A172 (cell line): ENCODE data around the gene PAXIP1. TPM values are rescaled to one million over a fixed set of nuclear protein-coding genes. Genes with fewer than 3 reads are reported as not detected.

Experiments
- total RNA-seq: library from RNA; depleted of rRNA; stranded (reverse); fragments of >200 nt; shearing (Covaris generic); gene quantifications from 2 replicates; pipeline ENCODE4 v1.2.3, GENCODE V29; 2014; rRNA removed

The PAXIP1 gene
- total RNA-seq, 1 experiment from 2014 or later = 12.8 TPM

Other genes with a start within 250 kb of the PAXIP1 start
- not detected in 2 replicates for gene HTR5A, start 67.2 kb upstream of the PAXIP1 start, total RNA-seq